OCI-LY1 (cell line): Measurements from ENCODE around the gene WNT16.

Experiments
- EZH2 ChIP-seq: fragments of 200-600 bp; sonication (generic), shearing (Covaris generic); IDR thresholded peaks from 2 replicates; pipeline ENCODE4 v1.8.0; 2017; ENCODE audit warnings: borderline replicate concordance, mixed run types, mild to moderate bottlenecking, antibody characterized with exemption, low read length, moderate library complexity, mixed read lengths
- TF ChIP-seq, protein P1 (sequence below): fragments of 200-600 bp; sonication (generic), shearing (Covaris generic); IDR thresholded peaks from 2 replicates; pipeline ENCODE4 v1.5.1; 2017; ENCODE audit warnings: mild to moderate bottlenecking, antibody characterized with exemption, low read length, moderate library complexity, mixed read lengths

DNA sequence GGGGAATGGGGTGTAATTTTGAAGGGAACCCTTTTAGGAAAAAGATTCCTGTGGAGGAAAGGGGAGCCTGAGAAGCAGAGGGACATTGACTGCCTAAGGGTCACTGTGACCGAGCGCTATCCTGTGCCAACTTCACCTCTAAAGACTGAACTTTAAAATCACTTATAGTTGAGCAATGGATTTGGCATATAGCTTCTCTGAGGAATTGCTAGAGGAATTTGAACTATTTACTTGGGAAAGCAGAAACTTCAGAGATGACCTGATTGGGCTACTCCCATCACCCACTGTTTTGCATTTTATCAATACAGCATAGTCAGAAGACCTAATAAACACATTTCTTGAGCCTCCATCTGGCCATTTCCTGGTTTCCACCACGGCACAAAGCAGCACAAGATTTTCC lies 23.7 kb upstream of the WNT16 start:
- TF ChIP-seq, protein P1, sequence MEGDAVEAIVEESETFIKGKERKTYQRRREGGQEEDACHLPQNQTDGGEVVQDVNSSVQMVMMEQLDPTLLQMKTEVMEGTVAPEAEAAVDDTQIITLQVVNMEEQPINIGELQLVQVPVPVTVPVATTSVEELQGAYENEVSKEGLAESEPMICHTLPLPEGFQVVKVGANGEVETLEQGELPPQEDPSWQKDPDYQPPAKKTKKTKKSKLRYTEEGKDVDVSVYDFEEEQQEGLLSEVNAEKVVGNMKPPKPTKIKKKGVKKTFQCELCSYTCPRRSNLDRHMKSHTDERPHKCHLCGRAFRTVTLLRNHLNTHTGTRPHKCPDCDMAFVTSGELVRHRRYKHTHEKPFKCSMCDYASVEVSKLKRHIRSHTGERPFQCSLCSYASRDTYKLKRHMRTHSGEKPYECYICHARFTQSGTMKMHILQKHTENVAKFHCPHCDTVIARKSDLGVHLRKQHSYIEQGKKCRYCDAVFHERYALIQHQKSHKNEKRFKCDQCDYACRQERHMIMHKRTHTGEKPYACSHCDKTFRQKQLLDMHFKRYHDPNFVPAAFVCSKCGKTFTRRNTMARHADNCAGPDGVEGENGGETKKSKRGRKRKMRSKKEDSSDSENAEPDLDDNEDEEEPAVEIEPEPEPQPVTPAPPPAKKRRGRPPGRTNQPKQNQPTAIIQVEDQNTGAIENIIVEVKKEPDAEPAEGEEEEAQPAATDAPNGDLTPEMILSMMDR: no peak
- TF ChIP-seq EZH2: no peak
